Tibial nerve (tissue), 4 donors: ENCODE measurements around the gene TUBB2B.

Experiments used
- EP300 ChIP-seq, 2 donors: sonication (generic); formaldehyde crosslinking; IDR thresholded peaks; one replicate each; pipeline ENCODE4 v1.6.1; 2017; ENCODE audit warnings: antibody characterized with exemption in 2 of 2, mild to moderate bottlenecking in 1 of 2
- TF ChIP-seq, protein P1 (sequence below), 5 experiments: fragments of 200-600 bp in 3 of 5; fragments of 450-650 bp in 2 of 5; sonication (generic) in 3 of 5; IDR thresholded peaks; one replicate each; pipeline ENCODE4 v1.5.1; 2016 to 2019; ENCODE audit warnings: antibody characterized with exemption in 5 of 5, mild to moderate bottlenecking in 3 of 5, moderate library complexity in 2 of 5

DNA sequence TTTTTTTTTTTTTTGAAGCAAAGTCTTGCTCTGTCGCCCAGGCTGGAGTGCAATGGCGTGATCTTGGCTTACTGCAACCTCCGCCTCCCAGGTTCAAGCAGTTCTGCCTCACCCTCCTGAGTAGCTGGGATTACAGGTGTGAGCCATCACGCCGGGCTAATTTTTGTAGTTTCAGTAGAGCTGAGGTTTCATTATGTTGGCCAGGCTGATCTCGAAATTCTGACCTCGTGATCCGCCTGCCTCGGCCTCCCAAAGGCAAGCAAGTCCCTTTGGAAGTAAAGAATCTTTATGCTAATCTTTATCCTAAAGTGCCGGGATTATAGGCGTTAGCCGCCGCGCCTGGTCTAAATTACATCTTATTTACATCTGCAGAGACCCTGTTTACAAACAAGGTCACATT lies 32.8 kb upstream of the TUBB2B start:
- TF ChIP-seq, protein P1, sequence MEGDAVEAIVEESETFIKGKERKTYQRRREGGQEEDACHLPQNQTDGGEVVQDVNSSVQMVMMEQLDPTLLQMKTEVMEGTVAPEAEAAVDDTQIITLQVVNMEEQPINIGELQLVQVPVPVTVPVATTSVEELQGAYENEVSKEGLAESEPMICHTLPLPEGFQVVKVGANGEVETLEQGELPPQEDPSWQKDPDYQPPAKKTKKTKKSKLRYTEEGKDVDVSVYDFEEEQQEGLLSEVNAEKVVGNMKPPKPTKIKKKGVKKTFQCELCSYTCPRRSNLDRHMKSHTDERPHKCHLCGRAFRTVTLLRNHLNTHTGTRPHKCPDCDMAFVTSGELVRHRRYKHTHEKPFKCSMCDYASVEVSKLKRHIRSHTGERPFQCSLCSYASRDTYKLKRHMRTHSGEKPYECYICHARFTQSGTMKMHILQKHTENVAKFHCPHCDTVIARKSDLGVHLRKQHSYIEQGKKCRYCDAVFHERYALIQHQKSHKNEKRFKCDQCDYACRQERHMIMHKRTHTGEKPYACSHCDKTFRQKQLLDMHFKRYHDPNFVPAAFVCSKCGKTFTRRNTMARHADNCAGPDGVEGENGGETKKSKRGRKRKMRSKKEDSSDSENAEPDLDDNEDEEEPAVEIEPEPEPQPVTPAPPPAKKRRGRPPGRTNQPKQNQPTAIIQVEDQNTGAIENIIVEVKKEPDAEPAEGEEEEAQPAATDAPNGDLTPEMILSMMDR (IDR thresholded peaks at IDR 0.05), result no peak
- no peak for TF ChIP-seq EP300 (IDR thresholded peaks at IDR 0.05)
